HepG2 (cell line): Measurements from ENCODE around the gene TUBB2B.

Experiments
- CTCF ChIP-seq: sonication (generic); formaldehyde crosslinking; IDR thresholded peaks from 2 replicates; pipeline ENCODE4 v1.5.0; 2020; ENCODE audit warnings: mild to moderate bottlenecking, missing genetic modification reagents, moderate library complexity
- ELF4 ChIP-seq: sonication (generic); formaldehyde crosslinking; IDR thresholded peaks from 2 replicates; pipeline ENCODE4 v1.5.0; 2020; ENCODE audit warnings: missing genetic modification reagents, mild to moderate bottlenecking, moderate library complexity, borderline replicate concordance
- FOXM1 ChIP-seq: sonication (generic); formaldehyde crosslinking; IDR thresholded peaks from 2 replicates; pipeline ENCODE4 v1.5.0; 2020; ENCODE audit warnings: missing genetic modification reagents
- MYPOP ChIP-seq: sonication (generic); formaldehyde crosslinking; IDR thresholded peaks from 2 replicates; pipeline ENCODE4 v1.8.1; 2023; ENCODE audit warnings: mild to moderate bottlenecking, moderate library complexity, missing genetic modification reagents
- NCOA1 ChIP-seq: sonication (generic); formaldehyde crosslinking; IDR thresholded peaks from 2 replicates; pipeline ENCODE4 v1.9.0; 2021; ENCODE audit warnings: missing genetic modification reagents
- TGIF2 ChIP-seq: IDR thresholded peaks from 2 replicates; pipeline ENCODE4 v1.6.1; 2016; ENCODE audit warnings: control low read depth, missing compliant biosample characterization
- ZFX ChIP-seq: sonication (generic); formaldehyde crosslinking; IDR thresholded peaks from 2 replicates; pipeline ENCODE4 v1.4.0; 2020; ENCODE audit warnings: mild to moderate bottlenecking, low read depth, missing genetic modification reagents, moderate library complexity
- ZNF414 ChIP-seq: sonication (generic); formaldehyde crosslinking; IDR thresholded peaks from 2 replicates; pipeline ENCODE4 v1.5.0; 2020; ENCODE audit warnings: missing genetic modification reagents
- ZNF772 ChIP-seq: sonication (generic); formaldehyde crosslinking; IDR thresholded peaks from 2 replicates; pipeline ENCODE4 v1.5.0; 2020; ENCODE audit warnings: mild to moderate bottlenecking, missing genetic modification reagents

GRCh38 chr6:3266170-3266569 is 38.7 kb upstream of the TUBB2B start:
- no peak for TF ChIP-seq TGIF2 (CRISPR knock-in tag)
- no peak for TF ChIP-seq ZNF772 (CRISPR knock-in tag)
- no peak for TF ChIP-seq ZFX (CRISPR knock-in tag)
- TF ChIP-seq FOXM1, result no peak
- TF ChIP-seq CTCF (CRISPR knock-in tag), result no peak
- TF ChIP-seq NCOA1 (CRISPR knock-in tag), result no peak
- no peak for TF ChIP-seq ELF4 (CRISPR knock-in tag)
- TF ChIP-seq ZNF414, result no peak
- TF ChIP-seq MYPOP, result no peak
